ENCODE measurements around the gene RAB33B. TPM values are rescaled to one million over a fixed set of nuclear protein-coding genes. Genes with fewer than 3 reads are reported as not detected.
"Not testable (repeated sequence)": the region's sequence is repeated elsewhere in the genome, so short reads cannot be mapped to it uniquely, and the experiment has no call there.

Gene RAB33B
- 1 to 10 TPM; 6.7 TPM for total RNA-seq

DNA sequence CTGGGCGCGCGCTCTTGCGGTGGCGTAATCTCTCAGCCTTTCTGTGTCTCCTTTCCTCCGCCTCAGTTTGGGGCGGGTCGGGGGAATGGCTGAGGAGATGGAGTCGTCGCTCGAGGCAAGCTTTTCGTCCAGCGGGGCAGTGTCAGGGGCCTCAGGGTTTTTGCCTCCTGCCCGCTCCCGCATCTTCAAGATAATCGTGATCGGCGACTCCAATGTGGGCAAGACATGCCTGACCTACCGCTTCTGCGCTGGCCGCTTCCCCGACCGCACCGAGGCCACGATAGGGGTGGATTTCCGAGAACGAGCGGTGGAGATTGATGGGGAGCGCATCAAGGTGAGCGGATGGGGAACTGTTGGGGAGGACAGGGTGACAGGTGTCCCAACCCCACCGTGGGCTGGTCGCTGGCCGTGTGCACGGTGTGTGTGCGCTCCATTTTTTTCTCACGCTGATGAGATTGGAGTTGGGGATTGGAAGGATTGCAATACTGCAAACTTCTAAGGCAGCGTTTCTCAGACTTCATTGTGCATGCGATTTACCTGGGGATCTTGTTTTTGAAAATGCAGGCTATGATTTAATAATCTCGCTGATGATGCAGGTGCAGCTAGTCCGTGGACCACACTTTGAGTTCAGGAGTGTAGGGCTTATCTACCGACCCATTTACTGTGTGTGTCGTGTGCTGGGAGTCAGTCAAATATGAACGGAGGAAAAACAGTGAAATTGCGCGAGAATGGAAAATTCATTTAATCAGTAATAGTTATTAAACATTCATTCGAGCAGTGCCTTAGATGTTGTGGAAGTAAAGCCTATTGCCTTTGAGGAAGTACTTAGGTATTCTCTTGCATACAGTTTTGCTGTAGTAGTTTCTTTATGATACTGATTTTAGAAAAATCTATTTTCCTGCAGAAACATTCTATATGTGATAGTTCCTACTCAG, at the start of gene RAB33B:
Gene RAB33B, plus strand, starts transcription at position 11 of the 935 bp plus-strand sequence. Its CDS starts 75 bp downstream, at position 86.
- ChIA-PET POLR2A (interaction anchor here (0.6 to 1.5 kb wide), 5 partner anchors 49 to 431 kb away, joined by 3 to 8 read pairs (median 3); partner anchors contain the start of genes NAA15 and SETD7), CTCF (no interaction called here)
- Mint-ChIP-seq H3K27me3 (ENCODE audit: low read depth) (no peaks in the 10 kb centered on the region), H3K9me3 (ENCODE audit: insufficient read depth) (no peaks in the 10 kb centered on the region), H3K36me3 (ENCODE audit: low read depth) (peaks cover 6% of the 10 kb centered on the region), H3K27ac (peak within 1 kb of the TSS; percentile 98), H3K4me1 (ENCODE audit: low read depth) (peaks cover 59% of the 10 kb centered on the region), H3K4me3 (peak within 1 kb of the TSS; percentile 89)
- DNase-seq (no peak), ATAC-seq (peak; percentile 4)

DNA sequence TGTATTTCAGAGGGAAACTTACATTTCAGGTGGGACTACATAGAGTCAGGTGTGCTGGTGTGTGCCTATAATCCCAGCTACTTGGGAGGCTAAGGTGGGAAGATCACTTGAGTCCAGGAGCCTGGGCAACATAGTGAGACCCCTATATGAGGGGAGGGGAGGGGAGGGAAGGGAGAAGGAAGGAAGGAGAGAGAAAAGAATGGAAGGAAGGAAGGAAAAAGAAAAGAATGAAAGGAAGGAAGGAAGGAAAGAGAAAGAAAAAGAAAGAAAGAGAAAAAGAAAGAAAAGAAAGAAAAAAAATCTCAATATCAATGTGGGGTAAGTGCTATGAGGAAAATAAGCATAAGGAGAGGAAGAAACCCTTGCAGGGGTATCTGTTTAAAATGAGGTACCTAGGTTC, 43.6 kb upstream of the RAB33B start:
- ChIA-PET POLR2A (no interaction called here), CTCF (no interaction called here)
- Mint-ChIP-seq H3K9me3 (ENCODE audit: insufficient read depth) (no peaks in the 10 kb centered on the region), H3K4me1 (ENCODE audit: low read depth) (no peaks in the 10 kb centered on the region), H3K36me3 (ENCODE audit: low read depth) (peaks cover 19% of the 10 kb centered on the region), H3K27ac (no peak overlapping the region), H3K4me3 (no peak overlapping the region), H3K27me3 (ENCODE audit: low read depth) (no peaks in the 10 kb centered on the region)
- DNase-seq = no peak
- ATAC-seq = no peak

DNA sequence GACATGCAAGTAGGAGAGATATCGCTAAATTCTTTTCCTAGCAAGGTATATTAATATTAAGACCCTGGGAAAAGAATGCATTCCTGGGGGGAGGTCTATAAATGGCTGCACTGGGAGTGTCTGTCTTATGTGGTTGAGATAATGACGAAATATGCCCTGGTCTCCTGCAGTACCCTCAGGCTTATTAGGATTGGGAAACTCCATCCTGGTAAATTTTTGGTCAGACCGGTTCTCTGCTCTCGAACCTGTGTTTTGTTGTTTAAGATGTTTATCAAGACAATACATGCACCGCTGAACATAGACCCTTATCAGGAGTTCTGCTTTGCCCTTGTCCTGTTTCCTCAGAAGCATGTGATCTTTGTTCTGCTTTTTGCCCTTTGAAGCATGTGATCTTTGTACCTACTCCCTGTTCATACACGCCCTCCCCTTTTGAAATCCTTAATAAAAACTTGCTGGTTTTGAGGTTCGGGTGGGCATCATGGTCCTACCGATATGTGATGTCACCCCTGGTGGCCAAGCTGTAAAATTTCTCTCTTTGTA, 39.2 kb upstream of the RAB33B start:
- H3K9me3 Mint-ChIP-seq (ENCODE audit: insufficient read depth); H3K27ac Mint-ChIP-seq; ATAC-seq; H3K4me3 Mint-ChIP-seq; H3K27me3 Mint-ChIP-seq (ENCODE audit: low read depth); DNase-seq: not testable (repeated sequence)
- ChIA-PET POLR2A (interaction anchor here (0.6 kb wide), 1 partner anchor 225 kb away, joined by 3 read pairs; no protein-coding TSS in a partner anchor), CTCF (interaction anchor here (1.2 kb wide), 1 partner anchor 10 kb away, joined by 3 read pairs; no protein-coding TSS in a partner anchor)
- Mint-ChIP-seq H3K4me1 (ENCODE audit: low read depth) (peaks cover 14% of the 10 kb centered on the region), H3K36me3 (ENCODE audit: low read depth) (peaks cover 19% of the 10 kb centered on the region)

DNA sequence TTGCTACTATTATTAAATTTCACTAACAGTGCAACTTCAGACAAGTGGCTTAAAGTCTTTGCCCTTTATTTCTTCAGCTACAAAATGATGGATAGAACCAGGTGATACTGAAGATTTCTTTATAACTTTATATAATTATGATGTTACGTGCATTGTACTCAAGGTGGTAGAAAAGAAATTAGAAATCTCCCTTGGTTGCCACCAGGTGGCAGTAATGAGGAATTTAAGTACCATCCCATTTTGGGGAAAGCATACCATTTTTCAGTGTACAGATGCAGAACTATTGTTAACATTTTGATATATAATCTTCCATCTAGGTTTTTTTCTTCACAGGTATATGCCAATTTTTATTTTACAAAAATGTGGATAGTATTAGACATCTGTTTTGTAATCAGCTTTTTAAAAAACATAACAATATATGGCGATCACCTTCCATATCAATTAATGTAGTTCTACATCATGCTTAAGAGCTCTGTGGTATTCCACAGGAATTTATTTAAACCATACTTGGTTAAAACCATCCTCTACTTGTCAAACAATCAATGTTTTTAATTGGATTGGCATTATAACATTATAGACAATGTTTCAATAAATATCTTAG, 37.7 kb upstream of the RAB33B start:
- peak; percentile 49 for ATAC-seq
- peaks cover 15% of the 10 kb centered on the region for H3K4me1 Mint-ChIP-seq (ENCODE audit: low read depth)
- peaks cover 30% of the 10 kb centered on the region for H3K36me3 Mint-ChIP-seq (ENCODE audit: low read depth)
- no peak overlapping the region for H3K27ac Mint-ChIP-seq
- no peaks in the 10 kb centered on the region for H3K9me3 Mint-ChIP-seq (ENCODE audit: insufficient read depth)
- H3K27me3 Mint-ChIP-seq (ENCODE audit: low read depth) = no peaks in the 10 kb centered on the region
- H3K4me3 Mint-ChIP-seq = no peak overlapping the region
- POLR2A ChIA-PET = no interaction called here
- CTCF ChIA-PET = interaction anchor here (0.6 to 1.4 kb wide), 12 partner anchors 9 to 815 kb away, joined by 3 to 9 read pairs (median 3); partner anchors contain the start of gene NOCT
- DNase-seq = peak; percentile 42

DNA sequence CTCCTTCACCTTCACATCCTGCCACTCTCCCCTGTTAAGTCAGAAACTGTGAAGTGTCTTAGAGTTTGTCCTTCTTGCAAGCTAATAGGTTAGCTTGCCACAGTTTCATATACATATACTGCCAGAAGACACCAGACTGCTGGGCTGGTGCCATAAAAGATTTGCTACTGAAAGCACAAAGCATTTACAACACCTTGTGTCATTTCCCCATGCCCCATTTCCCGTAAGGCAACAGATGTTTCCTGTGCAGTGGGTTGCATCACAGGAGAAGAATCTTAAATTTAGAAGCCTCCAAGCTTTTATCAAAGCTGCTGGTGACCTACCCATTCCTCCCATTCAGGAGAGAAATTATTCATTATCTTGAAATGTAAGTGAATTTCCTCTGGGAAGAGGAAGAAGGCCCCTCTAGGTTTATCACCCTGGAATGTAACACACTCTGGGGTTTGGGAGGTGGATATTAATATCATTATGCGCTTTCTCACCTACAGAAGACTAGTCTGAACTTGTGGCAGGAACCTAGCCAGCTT, 34.5 kb upstream of the RAB33B start:
- Mint-ChIP-seq H3K27me3 (ENCODE audit: low read depth) (no peaks in the 10 kb centered on the region), H3K27ac (peak overlapping the region; percentile 76), H3K4me3 (no peak overlapping the region), H3K9me3 (ENCODE audit: insufficient read depth) (no peaks in the 10 kb centered on the region), H3K36me3 (ENCODE audit: low read depth) (peaks cover 28% of the 10 kb centered on the region), H3K4me1 (ENCODE audit: low read depth) (peaks cover 15% of the 10 kb centered on the region)
- CTCF ChIA-PET = interaction anchor here (0.9 to 1.7 kb wide), 2 partner anchors 34 to 389 kb away, joined by 4 to 6 read pairs; no protein-coding TSS in a partner anchor
- DNase-seq (peak; percentile 53), ATAC-seq (peak; percentile 36)
- POLR2A ChIA-PET = interaction anchor here (1.0 to 1.1 kb wide), 2 partner anchors 13 to 34 kb away, joined by 3 to 8 read pairs; no protein-coding TSS in a partner anchor

DNA sequence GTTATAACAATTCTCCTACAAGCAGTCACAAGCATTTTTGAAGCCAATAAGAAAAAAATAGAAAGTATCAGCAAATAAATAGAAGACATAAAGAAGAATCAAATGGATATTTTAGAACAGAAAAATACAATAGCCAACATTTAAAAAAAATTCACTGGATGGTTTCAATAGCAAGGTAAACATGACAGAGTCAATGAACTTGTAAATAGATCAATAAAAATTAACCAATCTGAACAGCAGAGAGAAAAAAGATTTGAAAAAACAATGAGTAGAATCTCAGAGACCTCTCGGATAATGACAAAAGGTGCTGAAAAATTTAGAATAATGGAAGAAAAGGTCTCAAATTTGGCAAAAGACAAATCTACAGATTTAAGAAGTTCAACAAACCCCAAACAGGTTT, 33.3 kb upstream of the RAB33B start:
- Mint-ChIP-seq H3K27me3 (ENCODE audit: low read depth) (no peaks in the 10 kb centered on the region), H3K27ac (no peak overlapping the region), H3K4me3 (no peak overlapping the region), H3K9me3 (ENCODE audit: insufficient read depth) (no peaks in the 10 kb centered on the region), H3K4me1 (ENCODE audit: low read depth) (peaks cover 15% of the 10 kb centered on the region), H3K36me3 (ENCODE audit: low read depth) (peaks cover 20% of the 10 kb centered on the region)
- ChIA-PET CTCF (no interaction called here), POLR2A (no interaction called here)
- DNase-seq (no peak), ATAC-seq (no peak)

DNA sequence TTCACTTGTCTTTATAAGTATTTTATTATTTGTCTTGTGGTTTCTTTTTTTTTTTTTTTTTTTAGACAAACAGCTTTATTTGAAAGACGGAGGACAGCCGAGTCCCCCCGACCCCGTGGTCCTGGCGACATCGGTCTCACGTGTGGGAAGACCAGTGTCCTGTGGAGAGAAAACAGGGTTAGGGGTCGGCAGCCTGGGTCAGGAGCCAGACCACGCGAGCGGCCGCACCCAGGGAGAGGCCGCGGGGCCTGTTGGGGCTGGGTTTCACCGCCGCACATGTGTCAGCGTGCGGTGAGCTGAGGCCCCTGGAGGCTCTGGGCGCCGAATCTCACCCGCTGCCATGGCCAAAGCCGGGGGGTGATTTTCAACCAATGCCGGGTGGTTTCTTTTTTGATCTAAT, 17.8 kb upstream of the RAB33B start:
- Mint-ChIP-seq H3K4me3 (no peak overlapping the region), H3K36me3 (ENCODE audit: low read depth) (peaks cover 40% of the 10 kb centered on the region), H3K4me1 (ENCODE audit: low read depth) (peaks cover 6% of the 10 kb centered on the region), H3K27me3 (ENCODE audit: low read depth) (no peaks in the 10 kb centered on the region), H3K27ac (no peak overlapping the region), H3K9me3 (ENCODE audit: insufficient read depth) (peaks cover 23% of the 10 kb centered on the region)
- DNase-seq (no peak), ATAC-seq (no peak)
- CTCF ChIA-PET = interaction anchor here (0.7 kb wide), 1 partner anchor 16 kb away, joined by 4 read pairs; no protein-coding TSS in a partner anchor
- POLR2A ChIA-PET = no interaction called here

DNA sequence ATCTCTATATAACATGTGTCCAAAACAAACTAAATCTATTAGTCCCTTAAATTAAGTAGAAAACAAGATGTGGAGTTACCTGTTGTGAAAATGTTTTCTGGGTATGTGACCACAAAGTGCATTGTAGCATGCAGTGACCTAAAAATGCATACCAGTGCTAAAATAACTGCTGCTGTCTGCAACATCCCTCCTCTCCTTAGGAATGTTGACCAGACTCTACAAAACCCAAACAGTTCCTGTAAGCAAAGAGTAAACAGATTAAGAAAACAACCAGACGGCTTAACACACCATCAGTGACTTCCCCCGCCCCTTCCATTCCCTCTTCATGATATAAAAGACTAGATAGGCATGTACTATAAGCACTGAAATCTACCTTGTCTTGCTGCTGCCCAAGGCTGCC, 15.8 kb upstream of the RAB33B start:
- no peak for ATAC-seq
- Mint-ChIP-seq H3K4me1 (ENCODE audit: low read depth) (peaks cover 6% of the 10 kb centered on the region), H3K27me3 (ENCODE audit: low read depth) (no peaks in the 10 kb centered on the region), H3K4me3 (no peak overlapping the region), H3K27ac (no peak overlapping the region), H3K9me3 (ENCODE audit: insufficient read depth) (peaks cover 23% of the 10 kb centered on the region), H3K36me3 (ENCODE audit: low read depth) (peaks cover 35% of the 10 kb centered on the region)
- no peak for DNase-seq
- ChIA-PET CTCF (interaction anchor here (0.9 to 1.4 kb wide), 2 partner anchors 15 to 168 kb away, joined by 3 to 4 read pairs; no protein-coding TSS in a partner anchor), POLR2A (no interaction called here)

DNA sequence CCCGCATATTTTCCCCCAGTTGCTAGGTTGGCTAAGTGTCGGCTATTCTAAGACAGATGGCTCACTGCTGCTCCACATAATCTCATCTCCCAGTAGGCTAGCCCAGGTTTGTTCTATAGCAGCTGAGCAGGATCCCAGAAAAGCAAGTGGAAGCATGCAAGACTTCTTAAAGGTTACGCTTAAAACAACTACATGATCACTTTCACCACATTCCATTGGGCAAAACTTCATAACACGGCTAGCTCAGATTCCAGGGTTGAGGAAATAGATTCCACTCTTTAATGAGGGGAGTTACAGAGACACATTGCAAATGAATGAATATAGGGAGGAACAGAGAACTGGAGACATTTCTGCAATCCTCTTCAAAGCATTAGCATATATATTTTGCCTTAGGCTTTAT, 12.9 kb upstream of the RAB33B start:
- no peak overlapping the region for H3K4me3 Mint-ChIP-seq
- ChIA-PET POLR2A (no interaction called here), CTCF (no interaction called here)
- no peak for ATAC-seq
- peaks cover 23% of the 10 kb centered on the region for H3K9me3 Mint-ChIP-seq (ENCODE audit: insufficient read depth)
- H3K27ac Mint-ChIP-seq = no peak overlapping the region
- peaks cover 3% of the 10 kb centered on the region for H3K4me1 Mint-ChIP-seq (ENCODE audit: low read depth)
- H3K27me3 Mint-ChIP-seq (ENCODE audit: low read depth) = no peaks in the 10 kb centered on the region
- no peak for DNase-seq
- H3K36me3 Mint-ChIP-seq (ENCODE audit: low read depth) = peaks cover 33% of the 10 kb centered on the region

DNA sequence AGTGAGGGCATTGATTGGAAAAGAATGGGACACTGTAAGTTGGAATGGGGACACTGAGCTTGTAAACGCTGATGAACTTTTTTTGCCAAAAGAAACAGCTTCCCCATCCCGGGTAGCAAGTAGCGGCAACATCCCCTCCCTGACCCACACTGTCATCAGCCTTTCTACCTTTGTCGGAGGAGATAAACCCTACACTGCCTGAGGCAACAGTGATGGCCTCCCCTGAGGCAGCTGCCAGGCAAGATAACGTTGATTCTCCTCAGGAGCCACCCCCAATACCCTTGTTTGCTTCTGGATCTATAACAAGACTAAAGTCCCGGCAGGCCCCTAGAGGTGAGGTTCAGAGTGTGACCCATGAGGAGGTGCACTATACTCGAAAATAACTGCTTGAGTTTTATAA, 10.3 kb upstream of the RAB33B start:
- ChIA-PET POLR2A (no interaction called here), CTCF (no interaction called here)
- DNase-seq (no peak), ATAC-seq (no peak)
- Mint-ChIP-seq H3K4me1 (ENCODE audit: low read depth) (no peaks in the 10 kb centered on the region), H3K36me3 (ENCODE audit: low read depth) (peaks cover 18% of the 10 kb centered on the region), H3K27ac (no peak overlapping the region), H3K9me3 (ENCODE audit: insufficient read depth) (peaks cover 13% of the 10 kb centered on the region), H3K4me3 (no peak overlapping the region), H3K27me3 (ENCODE audit: low read depth) (no peaks in the 10 kb centered on the region)

DNA sequence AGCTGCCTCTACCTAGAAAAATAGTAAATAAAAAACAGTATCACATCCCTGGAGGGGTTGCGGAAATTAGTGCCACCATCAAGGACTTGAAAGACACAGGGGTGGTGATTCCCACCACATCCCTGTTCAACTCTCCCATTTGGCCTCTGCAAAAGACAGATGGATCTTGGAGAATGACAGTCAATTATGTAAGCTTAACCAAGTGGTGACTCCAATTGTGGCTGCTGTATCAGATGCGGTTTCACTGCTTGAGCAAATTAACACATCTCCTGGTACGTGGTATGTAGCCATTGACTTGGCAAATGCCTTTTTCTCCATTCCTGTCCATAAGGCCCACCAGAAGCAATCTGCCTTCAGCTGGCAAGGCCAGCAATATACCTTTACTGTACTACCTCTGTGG, 9.0 kb upstream of the RAB33B start:
- H3K9me3 Mint-ChIP-seq (ENCODE audit: insufficient read depth); H3K4me1 Mint-ChIP-seq (ENCODE audit: low read depth): not testable (repeated sequence)
- POLR2A ChIA-PET = interaction anchor here (0.8 kb wide), 1 partner anchor 13 kb away, joined by 3 read pairs; no protein-coding TSS in a partner anchor

More for the DNA sequence above, 9.0 kb upstream of the RAB33B start:
- H3K36me3 Mint-ChIP-seq (ENCODE audit: low read depth) = peaks cover 10% of the 10 kb centered on the region
- H3K4me3 Mint-ChIP-seq; H3K27me3 Mint-ChIP-seq (ENCODE audit: low read depth); ATAC-seq; DNase-seq; CTCF ChIA-PET; H3K27ac Mint-ChIP-seq: not testable (repeated sequence)
